HG02885 (cell line): Measurements from ENCODE around the gene RFNG.

ENCODE experiments used
- ATAC-seq: cut with Tn5 transposase; IDR thresholded peaks from one replicate; pipeline ENCODE4 v1.9.1; 2021; ENCODE audit warnings: mild to moderate bottlenecking; ENCODE audit not compliant: unreplicated experiment, poor library complexity

The RFNG gene

GRCh38 chr17:82031303-82031884 is 20.2 kb downstream of the RFNG start, which contains the start of gene RAC3:
TSS of gene RAC3 (plus strand) at chr17:82031678. CDS start at chr17:82031762, 84 bp downstream.
- peak; percentile 18 for ATAC-seq

DNA sequence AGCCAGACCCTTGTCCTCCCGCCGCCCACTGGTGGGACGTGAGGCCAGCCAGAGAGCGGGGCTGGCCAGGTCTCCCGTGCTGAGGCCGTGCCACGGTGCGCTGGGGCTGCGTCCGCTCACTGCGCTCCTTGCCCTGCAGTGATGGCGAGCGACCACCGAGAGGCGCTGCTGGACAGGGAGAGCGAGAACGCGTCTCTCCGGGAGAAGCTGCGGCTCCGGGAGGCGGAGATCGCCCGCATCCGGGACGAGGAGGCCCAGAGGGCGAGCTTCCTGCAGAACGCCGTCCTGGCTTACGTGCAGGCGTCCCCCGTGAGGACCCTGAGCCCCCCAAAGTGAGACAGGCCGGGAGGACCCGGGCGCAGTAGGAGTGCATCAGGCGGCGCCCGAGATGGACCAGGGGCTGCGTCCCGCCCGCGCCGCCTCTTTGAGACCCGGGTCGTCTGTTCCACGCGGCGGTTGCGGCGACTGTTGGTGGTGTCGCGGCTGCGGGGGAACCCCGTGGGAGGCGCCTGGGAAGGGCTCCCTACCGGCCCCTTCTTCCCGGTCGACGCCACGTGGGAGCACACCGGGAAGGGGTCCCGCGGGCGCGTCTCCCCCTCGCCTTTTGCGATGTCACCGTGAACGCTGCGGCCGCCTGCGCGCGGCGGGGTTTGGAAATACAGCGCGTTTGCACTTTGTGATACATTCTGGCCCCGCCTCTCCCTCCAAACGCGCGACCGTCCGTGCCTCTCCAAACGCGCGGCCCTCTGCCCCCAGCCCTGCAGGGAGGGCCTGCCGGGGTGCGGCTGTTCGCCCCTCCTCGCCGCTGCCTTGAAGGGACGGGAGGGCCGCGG is 20.9 kb downstream of the RFNG start:
- peak; percentile 65 for ATAC-seq

GRCh38 chr17:82029990-82030469 is 21.6 kb downstream of the RFNG start:
- ATAC-seq: no peak

GRCh38 chr17:82029391-82029790 is 22.2 kb downstream of the RFNG start:
- no peak for ATAC-seq

GRCh38 chr17:82028966-82029365 is 22.6 kb downstream of the RFNG start:
- no peak for ATAC-seq

DNA sequence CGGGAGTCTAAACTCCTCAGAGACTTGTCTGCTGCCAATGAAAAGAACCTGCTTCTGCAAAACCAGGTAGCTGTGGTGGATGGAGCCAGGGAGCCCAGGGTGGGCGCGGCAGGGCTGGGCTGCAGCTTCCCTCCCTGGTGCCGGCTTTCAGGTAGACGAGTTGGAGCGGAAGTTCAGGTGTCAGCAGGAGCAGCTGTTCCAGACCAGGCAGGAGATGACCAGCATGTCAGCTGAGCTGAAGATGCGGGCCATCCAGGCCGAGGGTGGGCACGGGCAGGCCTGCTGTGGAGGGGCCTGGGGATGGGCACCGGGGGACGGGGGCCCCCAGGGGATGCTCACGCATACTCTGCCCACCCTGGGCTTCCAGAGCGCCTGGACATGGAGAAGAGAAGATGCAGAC is 23.4 kb downstream of the RFNG start:
- no peak for ATAC-seq

DNA sequence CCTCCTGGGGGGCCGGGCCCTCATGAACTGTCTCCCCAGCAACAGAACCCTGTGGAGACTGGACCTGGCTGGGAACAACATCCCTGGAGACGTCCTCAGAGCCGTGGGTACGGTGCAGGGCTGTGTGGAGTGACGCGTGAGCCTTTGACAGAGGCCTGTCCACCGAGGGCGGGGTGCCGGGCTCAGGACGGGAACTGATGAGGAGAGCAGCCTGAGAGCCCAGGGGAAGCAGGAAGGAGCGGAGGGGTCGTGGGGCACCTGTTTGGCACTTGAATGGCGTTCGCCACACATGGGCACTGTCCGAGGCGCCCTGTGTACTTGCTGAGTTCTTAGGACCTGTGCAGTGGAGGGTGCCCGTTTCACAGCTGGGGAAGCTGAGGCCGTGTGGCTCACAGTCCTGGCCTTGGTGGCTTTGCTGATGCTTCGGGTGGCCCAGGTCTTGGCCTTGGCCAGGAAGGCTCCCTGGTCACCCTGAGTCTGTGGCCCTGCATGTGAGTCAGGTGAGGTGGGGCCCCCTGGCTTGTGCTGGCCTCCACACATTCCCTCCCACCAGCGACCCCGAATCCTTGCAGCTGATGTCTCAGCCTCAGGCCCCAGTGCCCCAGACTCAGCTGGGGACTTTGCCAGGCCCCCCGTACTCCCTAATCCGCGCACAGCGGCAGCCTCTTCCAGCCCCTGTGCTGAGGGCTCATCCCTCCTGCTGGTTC is 26.1 kb downstream of the RFNG start:
- ATAC-seq: no peak

DNA sequence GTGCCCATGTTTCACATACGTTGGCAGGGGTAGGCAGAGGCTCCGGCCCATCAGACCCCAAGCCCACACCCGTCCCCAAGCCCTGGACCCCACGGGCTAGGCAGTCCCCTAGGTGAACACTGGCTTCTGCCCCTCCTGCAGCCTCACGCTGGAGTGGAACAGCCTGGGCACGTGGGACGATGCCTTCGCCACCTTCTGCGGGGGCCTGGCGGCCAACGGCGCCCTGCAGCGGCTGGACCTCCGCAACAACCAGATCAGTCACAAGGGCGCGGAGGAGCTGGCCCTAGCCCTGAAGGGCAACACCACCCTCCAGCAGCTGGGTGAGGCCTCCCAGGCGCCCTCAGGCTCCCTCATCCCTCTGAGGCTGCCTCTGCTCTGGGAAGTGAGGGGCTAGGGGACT is 26.8 kb downstream of the RFNG start:
- no peak for ATAC-seq

DNA sequence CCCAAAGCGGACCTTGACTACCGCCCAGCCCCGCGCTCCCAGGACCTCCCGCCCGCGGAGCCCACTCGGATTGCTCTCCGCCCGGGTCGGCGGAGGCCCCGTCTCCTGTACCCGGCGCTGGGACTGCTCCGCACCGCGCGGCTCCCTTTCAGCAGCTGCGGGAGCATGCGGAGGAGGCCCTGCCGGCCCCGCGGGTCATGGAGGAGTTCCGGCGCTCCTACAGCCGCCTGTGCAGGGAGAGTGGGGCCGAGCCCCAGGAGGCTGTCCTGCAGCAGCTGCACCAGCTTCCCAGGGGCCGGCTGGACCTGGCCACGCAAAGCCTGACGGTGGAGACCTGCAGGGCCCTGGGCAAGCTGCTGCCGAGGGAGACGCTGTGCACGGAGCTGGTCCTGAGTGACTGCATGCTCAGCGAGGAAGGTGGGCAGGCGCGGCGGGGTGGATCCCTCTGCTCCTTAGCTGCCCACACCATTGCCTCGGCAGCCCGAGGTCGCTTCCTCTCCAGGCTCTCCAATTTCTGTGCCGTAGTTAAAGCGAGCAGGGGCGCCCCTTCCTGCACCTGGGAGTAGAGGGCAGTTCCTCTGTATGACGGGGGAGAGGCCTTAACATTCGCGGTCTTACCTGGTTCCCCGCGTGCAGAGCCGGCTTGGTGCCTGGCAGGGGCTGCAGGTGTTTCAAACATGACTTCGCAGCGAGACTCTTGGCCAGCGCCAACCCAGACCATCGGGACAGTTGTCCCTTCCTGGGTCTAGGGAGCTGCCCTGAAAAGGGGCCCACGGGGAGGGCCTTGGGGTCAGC is 28.0 kb downstream of the RFNG start:
- ATAC-seq: no peak

- ATAC-seq: peak; percentile 85
Measured at GRCh38 chr17:82022981-82023446, 28.6 kb downstream of the RFNG start, which contains the start of gene LRRC45. TSS of gene LRRC45 (plus strand) at chr17:82023305. CDS start at chr17:82023644, 339 bp downstream.

GRCh38 chr17:82022310-82022980 is 29.2 kb downstream of the RFNG start, which contains the start of gene CENPX:
TSS of gene CENPX (minus strand) at chr17:82022878. CDS start at chr17:82022861, 17 bp downstream.
- no peak for ATAC-seq

- ATAC-seq: no peak
Measured at GRCh38 chr17:82021900-82022309, 29.7 kb downstream of the RFNG start.

DNA sequence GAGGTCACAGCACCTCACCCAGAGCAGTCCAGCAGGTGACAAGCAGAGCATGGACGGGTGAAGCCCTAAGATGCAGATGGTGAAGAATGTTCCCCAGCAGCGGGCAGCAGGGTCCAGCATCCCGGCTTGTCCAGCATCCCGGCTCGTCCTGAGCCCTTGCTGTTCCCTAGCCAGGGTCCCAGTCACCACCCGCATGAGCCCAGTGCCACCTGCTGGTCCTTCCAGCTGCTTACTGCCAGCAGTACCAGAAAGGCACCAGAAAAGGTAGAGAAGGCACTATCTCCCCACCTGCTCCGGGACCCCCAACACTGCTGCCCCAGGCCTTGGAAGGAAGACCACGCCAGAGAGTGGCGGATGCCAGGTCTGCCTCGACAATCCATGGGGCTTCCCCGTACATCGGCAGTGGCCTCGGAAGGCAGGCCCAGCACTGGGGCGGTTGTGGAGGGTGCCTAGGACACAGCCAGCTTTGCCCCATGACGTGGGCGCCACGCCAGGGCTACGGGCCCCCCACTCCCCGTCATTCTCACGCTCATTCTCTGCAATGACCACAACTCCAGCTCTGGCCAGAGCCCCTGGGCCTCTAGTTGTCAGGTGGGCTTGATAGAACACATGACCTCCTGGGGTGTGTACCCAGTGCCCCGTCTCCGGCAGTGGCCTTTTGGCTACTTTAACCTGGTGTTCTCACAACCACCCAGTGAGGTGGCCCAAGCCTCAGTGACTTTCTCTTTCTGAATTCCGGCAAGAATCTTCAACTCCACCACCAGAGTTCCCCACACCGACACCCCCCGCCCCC is 30.3 kb downstream of the RFNG start:
- no peak for ATAC-seq

GRCh38 chr17:82020572-82021106 is 31.0 kb downstream of the RFNG start:
- no peak for ATAC-seq

DNA sequence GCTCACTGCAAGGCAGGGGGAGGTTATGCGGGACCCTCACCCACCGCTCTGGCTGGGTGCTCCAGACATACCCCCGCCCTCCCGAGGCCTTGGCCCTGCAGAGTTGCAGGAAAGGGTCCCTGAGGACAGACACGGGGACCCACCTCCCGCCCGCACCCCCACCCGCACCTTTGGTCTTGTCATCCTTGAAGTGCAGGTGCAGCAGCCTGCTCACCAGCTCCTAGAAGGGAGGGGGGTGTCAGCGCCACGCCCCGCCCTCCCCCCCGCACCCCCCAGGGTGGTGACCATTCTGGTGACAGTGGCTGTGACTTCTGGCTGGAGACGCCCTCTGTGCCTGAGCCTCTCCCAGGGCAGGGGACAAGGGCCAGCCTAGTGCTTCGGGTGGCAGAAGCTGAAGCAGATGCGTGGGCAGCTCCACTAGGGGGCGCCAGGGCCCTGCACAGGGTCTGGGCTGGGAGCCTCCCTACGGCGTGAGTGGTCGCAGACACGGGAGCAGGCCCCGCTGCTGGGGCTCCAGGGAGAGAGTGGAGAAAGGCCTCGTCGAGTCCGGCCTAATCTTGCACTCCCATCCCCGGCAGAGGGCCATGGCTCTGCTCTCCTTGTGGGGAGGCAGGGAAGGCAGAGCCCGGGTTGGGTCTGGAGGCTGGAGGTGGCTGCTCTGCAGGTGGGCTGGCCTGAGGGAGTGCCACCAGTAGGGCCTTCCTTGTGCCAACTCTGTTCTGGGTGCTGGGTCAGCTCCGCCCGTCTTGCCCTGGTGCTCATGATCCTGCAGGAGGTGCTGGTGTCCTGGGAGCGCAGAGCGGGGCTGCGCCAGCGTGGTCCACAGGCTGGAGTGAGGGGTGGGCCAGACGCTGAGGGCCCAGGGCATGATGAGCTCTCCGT is 31.7 kb downstream of the RFNG start:
- ATAC-seq: no peak

DNA sequence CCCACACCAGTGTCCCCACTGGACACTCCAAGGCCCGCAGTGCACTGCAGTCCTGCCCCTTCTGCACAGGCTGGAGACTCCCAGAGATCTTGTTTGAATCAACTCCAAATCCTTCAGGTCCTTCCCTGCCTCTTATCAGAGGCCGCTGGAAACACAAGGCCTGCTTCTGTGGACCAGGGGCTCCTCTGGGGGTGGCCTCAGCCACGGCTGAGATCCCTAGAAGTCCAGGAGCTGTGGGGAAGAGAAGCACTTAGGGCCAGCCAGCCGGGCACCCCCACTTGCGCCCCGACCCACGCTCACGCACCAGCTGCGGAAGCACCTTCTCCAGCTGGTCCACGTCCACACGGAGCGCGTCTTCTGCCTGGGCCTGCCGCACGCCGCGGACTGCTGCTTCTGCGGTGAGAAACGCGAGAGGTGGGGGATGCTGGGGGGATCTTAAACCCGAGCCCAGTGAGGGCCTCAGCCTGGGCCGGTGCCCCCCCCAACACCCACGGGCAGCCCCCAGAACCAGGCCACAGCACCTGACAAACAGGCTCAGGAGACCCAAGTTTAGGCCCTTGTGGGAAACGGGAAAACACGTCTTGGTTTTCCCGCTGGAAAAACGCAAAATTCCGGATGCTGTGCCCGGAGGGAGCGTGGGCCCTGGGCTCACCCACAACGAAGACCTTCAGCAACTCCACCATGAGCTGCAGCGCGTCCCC is 32.5 kb downstream of the RFNG start:
- no peak for ATAC-seq
